CD4-positive, alpha-beta T cell treated with Interleukin-17A for 4 hours (primary cell): ENCODE measurements around the gene SIVA1.

Experiments used
- DNase-seq: peaks from one replicate; pipeline ENCODE4 v3.0.0-alpha.2; 2020; ENCODE audit warnings: mixed read lengths

The SIVA1 gene

GRCh38 chr14:104753528-104754212 lies 723 bp downstream of the SIVA1 start:
- no peak for DNase-seq

- no peak for DNase-seq
Measured at GRCh38 chr14:104754213-104754851, 1.4 kb downstream of the SIVA1 start.

GRCh38 chr14:104755621-104756020 lies 2.7 kb downstream of the SIVA1 start:
- DNase-seq, result no peak

GRCh38 chr14:104756477-104757237 lies 3.7 kb downstream of the SIVA1 start:
- no peak for DNase-seq

- DNase-seq, result no peak
Measured at GRCh38 chr14:104757238-104757585, 4.3 kb downstream of the SIVA1 start.

GRCh38 chr14:104757681-104758392 lies 4.9 kb downstream of the SIVA1 start:
- no peak for DNase-seq

- DNase-seq, result no peak
Measured at GRCh38 chr14:104758981-104759969, 6.3 kb downstream of the SIVA1 start.

- no peak for DNase-seq
Measured at GRCh38 chr14:104765517-104765916, 12.6 kb downstream of the SIVA1 start.

GRCh38 chr14:104766256-104766862 lies 13.4 kb downstream of the SIVA1 start:
- no peak for DNase-seq

DNA sequence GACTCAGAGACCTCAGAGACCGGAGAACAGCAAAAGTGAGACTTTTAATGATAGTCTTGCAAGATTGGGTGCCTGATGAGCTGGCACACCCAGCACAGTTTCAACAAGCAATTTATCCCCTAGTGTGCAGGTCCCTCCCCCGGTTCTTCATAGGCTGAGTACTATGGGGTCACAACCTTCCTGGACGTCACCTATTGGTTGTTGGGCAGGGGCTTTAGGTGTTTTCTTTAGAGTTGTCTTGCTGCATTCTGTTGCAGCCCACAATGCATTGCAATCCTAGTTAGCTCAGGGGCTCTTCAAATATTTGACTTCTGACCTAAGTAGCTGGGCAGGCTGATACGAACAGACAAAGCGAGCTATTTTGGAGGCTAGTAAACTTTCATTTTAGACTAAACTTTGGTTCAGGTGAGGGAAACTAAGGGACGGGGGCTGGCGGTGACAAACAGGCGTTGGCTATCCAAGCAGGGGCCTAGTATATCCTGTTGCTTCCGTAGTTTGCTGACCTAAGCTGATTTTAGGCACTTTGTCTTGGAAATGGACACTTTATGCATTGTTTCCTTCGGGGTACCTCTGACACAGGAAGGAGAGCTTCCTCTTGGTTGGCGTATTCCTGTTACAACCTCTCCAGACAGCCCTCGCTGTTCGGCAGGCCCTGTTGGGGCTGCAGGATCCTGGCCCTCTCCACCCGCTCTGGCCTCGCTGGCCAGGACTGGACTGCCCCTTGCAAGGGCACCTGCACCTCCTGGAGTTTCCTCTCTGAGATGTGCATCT lies 14.1 kb downstream of the SIVA1 start:
- DNase-seq, result no peak

DNA sequence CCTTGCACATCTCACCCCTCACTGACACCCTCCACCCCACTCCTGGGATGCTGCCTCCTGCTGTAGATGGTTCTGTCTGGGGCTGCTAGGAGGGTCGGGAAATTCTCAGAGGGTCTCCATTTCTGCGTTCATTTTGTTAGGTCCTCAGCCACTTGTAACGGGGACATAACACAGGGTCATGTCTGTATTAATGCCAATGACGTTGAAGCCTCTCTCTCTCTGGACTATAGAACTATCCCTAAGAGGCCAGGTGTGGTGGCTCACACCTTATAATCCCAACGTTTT lies 14.6 kb downstream of the SIVA1 start:
- no peak for DNase-seq

- peak; percentile 94 for DNase-seq
Measured at GRCh38 chr14:104768437-104769323, 15.7 kb downstream of the SIVA1 start.

GRCh38 chr14:104769324-104770071 lies 16.6 kb downstream of the SIVA1 start:
- DNase-seq, result no peak

DNA sequence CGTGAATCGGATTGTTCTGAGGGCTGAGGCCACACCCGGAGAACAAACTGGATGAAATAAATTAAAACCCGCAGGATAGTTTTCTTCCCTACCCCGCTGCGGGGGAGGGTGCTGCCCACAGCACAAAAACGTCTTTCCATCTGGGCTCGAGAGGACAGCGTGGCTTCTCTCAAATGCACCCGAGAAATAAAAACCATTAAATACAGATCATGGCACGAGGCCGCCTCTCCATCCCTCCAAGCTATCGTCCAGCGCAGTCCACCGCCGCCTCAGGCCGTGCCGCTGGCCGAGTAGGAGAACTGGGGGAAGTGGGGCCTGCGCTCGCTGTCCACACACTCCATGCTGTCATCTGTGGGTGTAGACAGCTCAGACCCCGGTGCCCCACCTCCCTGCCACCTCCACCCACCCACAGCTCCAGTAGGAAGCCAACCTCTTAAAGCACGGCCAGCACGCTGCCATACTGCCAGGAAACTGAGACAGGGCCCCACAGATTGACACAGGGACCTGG lies 17.2 kb downstream of the SIVA1 start:
- no peak for DNase-seq

- no peak for DNase-seq
Measured at GRCh38 chr14:104770851-104771272, 17.9 kb downstream of the SIVA1 start.

- no peak for DNase-seq
Measured at GRCh38 chr14:104771374-104771773, 18.4 kb downstream of the SIVA1 start.

DNA sequence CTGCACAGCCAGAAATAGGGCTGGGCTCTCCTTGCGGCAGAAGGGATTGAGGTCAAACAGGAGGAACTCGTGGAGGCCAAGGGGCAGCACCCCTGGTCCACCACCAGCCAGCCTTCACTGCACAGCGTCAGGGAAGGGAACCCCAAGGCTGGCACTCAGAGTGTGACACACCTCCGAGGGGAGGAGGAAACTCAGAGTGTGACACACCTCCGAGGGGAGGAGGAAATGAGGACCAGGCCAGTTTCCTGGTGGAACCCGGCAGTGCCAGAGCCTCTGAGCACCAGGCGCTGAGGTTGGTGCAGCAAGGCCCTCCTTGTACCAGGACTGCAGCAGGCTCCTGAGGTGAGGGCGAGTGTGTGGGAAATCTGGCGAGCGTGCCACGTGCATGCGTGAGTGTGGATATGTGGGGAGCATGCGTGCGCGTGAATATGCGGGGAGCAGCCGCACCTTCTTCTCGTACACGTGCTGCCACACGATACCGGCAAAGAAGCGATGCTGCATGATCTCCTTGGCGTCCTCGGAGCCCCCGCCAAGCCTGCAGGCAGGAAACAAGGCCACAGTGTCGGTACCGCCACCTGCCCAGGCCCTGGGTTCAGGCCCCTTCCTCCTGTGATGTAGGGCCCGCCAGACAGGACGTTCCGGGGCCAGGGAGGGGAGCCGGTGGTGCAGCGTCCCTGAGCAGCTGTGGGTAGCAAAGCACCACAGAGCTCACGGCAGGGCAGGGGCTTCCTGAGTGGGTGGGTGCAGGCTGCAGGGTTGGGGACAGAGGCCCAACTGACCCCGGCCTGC lies 19.2 kb downstream of the SIVA1 start:
- no peak for DNase-seq
